ENCODE data around the gene COL4A1.

COL4A1 gene

GRCh38 chr13:110162866-110163658 is 143.9 kb downstream of the COL4A1 start:
- no peak for DNase-seq (ENCODE audit: extremely low spot score)
- POLR2A ChIA-PET: no interaction called here
- no peak for TF ChIP-seq NFRKB (IDR thresholded peaks at IDR 0.05)
- CTCF ChIA-PET: no interaction called here

- no peak for TF ChIP-seq TARDBP (IDR thresholded peaks at IDR 0.05)
- no peak for TF ChIP-seq ELF4 (IDR thresholded peaks at IDR 0.05)
- no peak for TF ChIP-seq FOXM1 (IDR thresholded peaks at IDR 0.05; ENCODE audit: borderline replicate concordance)
- no peak for TF ChIP-seq ARNT (IDR thresholded peaks at IDR 0.05)
- ChIA-PET CTCF (no interaction called here), POLR2A (no interaction called here)
- no peak for DNase-seq (ENCODE audit: extremely low spot score)
Observed at GRCh38 chr13:110162053-110162452, 144.9 kb downstream of the COL4A1 start.

GRCh38 chr13:110161112-110161882 is 145.7 kb downstream of the COL4A1 start:
- no peak for DNase-seq (ENCODE audit: extremely low spot score)
- no peak for TF ChIP-seq ZNF384 (IDR thresholded peaks at IDR 0.05)
- POLR2A ChIA-PET: no interaction called here
- CTCF ChIA-PET: no interaction called here

GRCh38 chr13:110158226-110158625 is 148.7 kb downstream of the COL4A1 start:
- DNase-seq (ENCODE audit: extremely low spot score): no peak

GRCh38 chr13:110157718-110158117 is 149.2 kb downstream of the COL4A1 start:
- CTCF ChIA-PET: interaction anchor here (0.6 kb wide), 1 partner anchor 42 kb away, joined by 3 read pairs; no protein-coding TSS in a partner anchor
- DNase-seq (ENCODE audit: extremely low spot score): no peak
- TF ChIP-seq SUZ12 (IDR thresholded peaks at IDR 0.05) (no peak), HDGF (IDR thresholded peaks at IDR 0.05; ENCODE audit: borderline replicate concordance) (no peak), ELF4 (IDR thresholded peaks at IDR 0.05) (no peak), TARDBP (IDR thresholded peaks at IDR 0.05) (no peak), LEF1 (IDR thresholded peaks at IDR 0.05; ENCODE audit: borderline replicate concordance) (no peak), SP1 (IDR thresholded peaks at IDR 0.05) (no peak), CTBP1 (IDR thresholded peaks at IDR 0.05; ENCODE audit: borderline replicate concordance) (no peak), PKNOX1 (IDR thresholded peaks at IDR 0.05) (no peak), ARNT (IDR thresholded peaks at IDR 0.05) (no peak), NFRKB (IDR thresholded peaks at IDR 0.05) (no peak), FOXK2 (IDR thresholded peaks at IDR 0.05) (no peak), L3MBTL2 (conservative IDR thresholded peaks at IDR 0.05) (no peak), FOXA1 (IDR thresholded peaks at IDR 0.05) (no peak), FOXM1 (IDR thresholded peaks at IDR 0.05; ENCODE audit: borderline replicate concordance) (no peak), BHLHE40 (IDR thresholded peaks at IDR 0.05; ENCODE audit: borderline replicate concordance) (no peak), ZNF384 (IDR thresholded peaks at IDR 0.05) (no peak)
- POLR2A ChIA-PET: no interaction called here

More at GRCh38 chr13:110158226-110158625, 148.7 kb downstream of the COL4A1 start:
- ChIA-PET POLR2A (no interaction called here), CTCF (no interaction called here)
- no peak for TF ChIP-seq ARNT (IDR thresholded peaks at IDR 0.05)
- no peak for TF ChIP-seq SUZ12 (IDR thresholded peaks at IDR 0.05)
- no peak for TF ChIP-seq CTBP1 (IDR thresholded peaks at IDR 0.05; ENCODE audit: borderline replicate concordance)
- no peak for TF ChIP-seq NFRKB (IDR thresholded peaks at IDR 0.05)
- no peak for TF ChIP-seq ELF4 (IDR thresholded peaks at IDR 0.05)
- TF ChIP-seq SP1 (IDR thresholded peaks at IDR 0.05): no peak
- no peak for TF ChIP-seq FOXM1 (IDR thresholded peaks at IDR 0.05; ENCODE audit: borderline replicate concordance)
- TF ChIP-seq TARDBP (IDR thresholded peaks at IDR 0.05): no peak
- TF ChIP-seq BHLHE40 (IDR thresholded peaks at IDR 0.05; ENCODE audit: borderline replicate concordance): no peak
- TF ChIP-seq HDGF (IDR thresholded peaks at IDR 0.05; ENCODE audit: borderline replicate concordance): no peak
- no peak for TF ChIP-seq FOXA1 (IDR thresholded peaks at IDR 0.05)
- TF ChIP-seq ZNF384 (IDR thresholded peaks at IDR 0.05): no peak
- TF ChIP-seq L3MBTL2 (conservative IDR thresholded peaks at IDR 0.05): no peak
- no peak for TF ChIP-seq LEF1 (IDR thresholded peaks at IDR 0.05; ENCODE audit: borderline replicate concordance)
- TF ChIP-seq PKNOX1 (IDR thresholded peaks at IDR 0.05): no peak
- no peak for TF ChIP-seq FOXK2 (IDR thresholded peaks at IDR 0.05)

- POLR2A ChIA-PET: no interaction called here
- no peak for DNase-seq (ENCODE audit: extremely low spot score)
- CTCF ChIA-PET: no interaction called here
- TF ChIP-seq PKNOX1 (IDR thresholded peaks at IDR 0.05): no peak
- TF ChIP-seq HDGF (IDR thresholded peaks at IDR 0.05; ENCODE audit: borderline replicate concordance): no peak
- TF ChIP-seq ZNF384 (IDR thresholded peaks at IDR 0.05): no peak
- no peak for TF ChIP-seq FOXA1 (IDR thresholded peaks at IDR 0.05)
- no peak for TF ChIP-seq BHLHE40 (IDR thresholded peaks at IDR 0.05; ENCODE audit: borderline replicate concordance)
- TF ChIP-seq SP1 (IDR thresholded peaks at IDR 0.05): no peak
- TF ChIP-seq L3MBTL2 (conservative IDR thresholded peaks at IDR 0.05): no peak
- TF ChIP-seq NFRKB (IDR thresholded peaks at IDR 0.05): no peak
- no peak for TF ChIP-seq LEF1 (IDR thresholded peaks at IDR 0.05; ENCODE audit: borderline replicate concordance)
- no peak for TF ChIP-seq FOXK2 (IDR thresholded peaks at IDR 0.05)
- no peak for TF ChIP-seq ARNT (IDR thresholded peaks at IDR 0.05)
- no peak for TF ChIP-seq CTBP1 (IDR thresholded peaks at IDR 0.05; ENCODE audit: borderline replicate concordance)
- no peak for TF ChIP-seq SUZ12 (IDR thresholded peaks at IDR 0.05)
- TF ChIP-seq ELF4 (IDR thresholded peaks at IDR 0.05): no peak
- no peak for TF ChIP-seq TARDBP (IDR thresholded peaks at IDR 0.05)
- no peak for TF ChIP-seq FOXM1 (IDR thresholded peaks at IDR 0.05; ENCODE audit: borderline replicate concordance)
Observed at GRCh38 chr13:110156301-110157049, 150.5 kb downstream of the COL4A1 start.

Data from HEK293T (cell line).